Stimulated activated CD4-positive, alpha-beta T cell treated with anti-CD3 and anti-CD28 coated beads, Interleukin-4, amount 100 ng/mL, for 48 hours (primary cell): ENCODE results near the gene ATXN7.

ENCODE experiments used
- DNase-seq, 2 donors: peaks; one replicate each; pipeline ENCODE4 v3.0.0-alpha.2; 2020; ENCODE audit warnings: low read depth in 2 of 2

The ATXN7 gene

GRCh38 chr3:63936925-63937324 is 73.3 kb downstream of the ATXN7 start:
- no peak for DNase-seq

- no peak for DNase-seq
These were observed 74.3 kb downstream of the ATXN7 start for GRCh38 chr3:63937661-63938651.

- DNase-seq = no peak
These were observed 76.7 kb downstream of the ATXN7 start for GRCh38 chr3:63940389-63940757.

- DNase-seq = no peak
These were observed 78.9 kb downstream of the ATXN7 start for GRCh38 chr3:63942528-63942927.

GRCh38 chr3:63943678-63944077 is 80.0 kb downstream of the ATXN7 start:
- DNase-seq = no peak

GRCh38 chr3:63945558-63946096 is 82.0 kb downstream of the ATXN7 start:
- no peak for DNase-seq

GRCh38 chr3:63946753-63947152 is 83.1 kb downstream of the ATXN7 start:
- no peak for DNase-seq

- no peak for DNase-seq
These were observed 83.9 kb downstream of the ATXN7 start for GRCh38 chr3:63947594-63947993.

- no peak for DNase-seq
These were observed 85.3 kb downstream of the ATXN7 start for GRCh38 chr3:63949005-63949404.

GRCh38 chr3:63950698-63951097 is 87.0 kb downstream of the ATXN7 start:
- no peak for DNase-seq

- DNase-seq = no peak
These were observed 88.0 kb downstream of the ATXN7 start for GRCh38 chr3:63951492-63952247.

- DNase-seq = no peak
These were observed 88.6 kb downstream of the ATXN7 start for GRCh38 chr3:63952248-63952594.

GRCh38 chr3:63954182-63954581 is 90.5 kb downstream of the ATXN7 start:
- no peak for DNase-seq

- DNase-seq = no peak
These were observed 91.5 kb downstream of the ATXN7 start for GRCh38 chr3:63955036-63955650.

- DNase-seq = no peak
These were observed 92.3 kb downstream of the ATXN7 start for GRCh38 chr3:63955830-63956545.

GRCh38 chr3:63959146-63959545 is 95.5 kb downstream of the ATXN7 start:
- no peak for DNase-seq

- no peak for DNase-seq
These were observed 96.5 kb downstream of the ATXN7 start for GRCh38 chr3:63960048-63960711.

- DNase-seq = no peak
These were observed 98.2 kb downstream of the ATXN7 start for GRCh38 chr3:63961891-63962290.

- no peak for DNase-seq
These were observed 99.8 kb downstream of the ATXN7 start for GRCh38 chr3:63963496-63963895.

GRCh38 chr3:63964681-63965485 is 101.2 kb downstream of the ATXN7 start:
- DNase-seq = no peak
